BE2C (cell line): Measurements from ENCODE around the gene SEPHS2.

Source experiments
- DNase-seq: peaks from one replicate; pipeline ENCODE4 v3.0.0-alpha.2; 2020
- H3K27me3 ChIP-seq: fragments of 250-450 bp; sonication (Bioruptor Pico); 2 replicates; pipeline ENCODE4 v1.5.1; 2020; ENCODE audit warnings: mild to moderate bottlenecking
- H3K36me3 ChIP-seq: fragments of 250-450 bp; sonication (Bioruptor Pico); 2 replicates; pipeline ENCODE4 v1.5.1; 2020; ENCODE audit warnings: mild to moderate bottlenecking
- H3K4me1 ChIP-seq: fragments of 250-450 bp; sonication (Bioruptor Pico); 2 replicates; pipeline ENCODE4 v1.5.1; 2020
- H3K4me3 ChIP-seq: 2 replicates; pipeline ENCODE4 v1.5.1; 2011; ENCODE audit warnings: low read depth, low read length
- H3K9me3 ChIP-seq: fragments of 250-450 bp; sonication (Bioruptor Pico); 2 replicates; pipeline ENCODE4 v1.5.1; 2020
- CTCF ChIP-seq: IDR thresholded peaks from 2 replicates; pipeline ENCODE4 v1.5.1; 2012; ENCODE audit warnings: mild to moderate bottlenecking, low read depth, low read length

Gene SEPHS2

GRCh38 chr16:30416624-30417528 is 28.8 kb downstream of the SEPHS2 start:
- no peak for DNase-seq
- H3K4me1 ChIP-seq: peaks cover 3% of the 10 kb centered on the region; the same call in 1 of the 2 replicates
- TF ChIP-seq CTCF: no peak
- no peaks in the 10 kb centered on the region for H3K9me3 ChIP-seq
- peaks cover 15% of the 10 kb centered on the region for H3K36me3 ChIP-seq
- H3K27me3 ChIP-seq: no peaks in the 10 kb centered on the region
- H3K4me3 ChIP-seq: peak overlapping the region; percentile 59

- H3K4me3 ChIP-seq: no peak overlapping the region
- no peaks in the 10 kb centered on the region for H3K27me3 ChIP-seq
- no peak for TF ChIP-seq CTCF
- H3K4me1 ChIP-seq: peaks cover 3% of the 10 kb centered on the region; the same call in 1 of the 2 replicates
- H3K36me3 ChIP-seq: peaks cover 12% of the 10 kb centered on the region
- DNase-seq: no peak
- no peaks in the 10 kb centered on the region for H3K9me3 ChIP-seq
Measured at GRCh38 chr16:30416047-30416603, 29.5 kb downstream of the SEPHS2 start.

- TF ChIP-seq CTCF: no peak
- no peaks in the 10 kb centered on the region for H3K9me3 ChIP-seq
- H3K36me3 ChIP-seq: peaks cover 10% of the 10 kb centered on the region
- no peak for DNase-seq
- H3K4me3 ChIP-seq: no peak overlapping the region
- peaks cover 7% of the 10 kb centered on the region; the same call in 1 of the 2 replicates for H3K4me1 ChIP-seq
- H3K27me3 ChIP-seq: no peaks in the 10 kb centered on the region
Measured at GRCh38 chr16:30414159-30414558, 31.5 kb downstream of the SEPHS2 start.

- Histone ChIP-seq H3K27me3 (no peaks in the 10 kb centered on the region), H3K4me1 (peaks cover 9% of the 10 kb centered on the region; the same call in 1 of the 2 replicates), H3K9me3 (no peaks in the 10 kb centered on the region), H3K36me3 (peaks cover 10% of the 10 kb centered on the region), H3K4me3 (no peak overlapping the region)
- DNase-seq: no peak
- TF ChIP-seq CTCF: no peak
Measured at GRCh38 chr16:30413112-30413806, 32.4 kb downstream of the SEPHS2 start.

GRCh38 chr16:30409125-30410060 is 36.3 kb downstream of the SEPHS2 start:
- TF ChIP-seq CTCF: peak; percentile 97
- Histone ChIP-seq H3K4me1 (peaks cover 6% of the 10 kb centered on the region; the same call in 1 of the 2 replicates), H3K9me3 (no peaks in the 10 kb centered on the region), H3K4me3 (no peak overlapping the region), H3K36me3 (peaks cover 10% of the 10 kb centered on the region), H3K27me3 (no peaks in the 10 kb centered on the region)
- DNase-seq: peak; percentile 96
